Heart left ventricle (tissue), 16 donors: ENCODE results near the gene NUDT16. TPM values are rescaled to one million over a fixed set of nuclear protein-coding genes. Genes with fewer than 3 reads are reported as not detected.

ENCODE experiments used
- ATAC-seq, 4 donors: fragments of 200-7000 bp; cut with Tn5 transposase; one replicate each; pipeline ENCODE4 v1.9.1; 2020 to 2022; ENCODE audit warnings: moderate library complexity in 4 of 4, mild to moderate bottlenecking in 3 of 4, moderate number of reproducible peaks in 1 of 4
- DNase-seq, 5 donors: peaks; one replicate each; pipeline ENCODE4 v3.0.0-alpha.2; 2020
- H3K27ac ChIP-seq, 12 donors: fragments of 200-600 bp; sonication (generic) in 4 of 12; one replicate each; pipeline versions ENCODE4 v1.5.0 to v1.8.0; 2016 to 2022; ENCODE audit warnings: mild to moderate bottlenecking in 2 of 12
- H3K27me3 ChIP-seq, 9 donors: fragments of 200-600 bp; sonication (generic) in 2 of 9; one replicate each; pipeline versions ENCODE4 v1.5.1 to v1.8.0; 2016 to 2022; ENCODE audit warnings: mild to moderate bottlenecking in 3 of 9
- H3K36me3 ChIP-seq, 9 donors: fragments of 200-600 bp; sonication (generic) in 2 of 9; one replicate each; pipeline versions ENCODE4 v1.5.0 to v1.8.0; 2018 to 2022; ENCODE audit warnings: mild to moderate bottlenecking in 2 of 9
- H3K4me1 ChIP-seq, 12 donors: fragments of 200-600 bp; sonication (generic) in 4 of 12; one replicate each; pipeline versions ENCODE4 v1.5.0 to v1.8.0; 2016 to 2022; ENCODE audit warnings: mild to moderate bottlenecking in 3 of 12
- H3K4me3 ChIP-seq, 12 donors: fragments of 200-600 bp; sonication (generic) in 4 of 12; one replicate each; pipeline versions ENCODE4 v1.5.0 to v1.8.0; 2017 to 2022; ENCODE audit warnings: mild to moderate bottlenecking in 9 of 12, moderate library complexity in 4 of 12
- H3K9me3 ChIP-seq, 12 donors: fragments of 200-600 bp; sonication (generic) in 4 of 12; one replicate each; pipeline versions ENCODE4 v1.5.0 to v1.8.0; 2016 to 2022; ENCODE audit warnings: mild to moderate bottlenecking in 1 of 12
- POLR2A ChIP-seq, 2 donors: fragments of 450-650 bp; IDR thresholded peaks; one replicate each; pipeline ENCODE4 v1.6.1; 2017; ENCODE audit warnings: antibody characterized with exemption in 2 of 2, mild to moderate bottlenecking in 2 of 2, moderate library complexity in 2 of 2
- WGBS, 4 donors: extraction: QIAGEN DNeasy Blood & Tissue Kit in 2 of 4; methylation state at CpG; one replicate each; pipeline versions ENCODE4 v1.1.5 to v1.1.7; 2013 to 2018; 5-methylcytosine and 5-hydroxymethylcytosine counted together
- intact Hi-C, 10 donors: fragments of 100-400 bp; cut with DNase I; formaldehyde crosslinking; loops; one replicate each; pipeline versions ENCODE4 v1.11.1 to v1.14.2; 2022
- long read RNA-seq, 3 donors: library from polyadenylated mRNA; unstranded; transcript quantifications; one replicate each; pipeline ENCODE4 v2.0.0, GENCODE V29; 2020 to 2021
- polyA plus RNA-seq, 2 donors: library from polyadenylated mRNA; stranded (reverse); fragments of 200-250 nt; gene quantifications; one replicate each; pipeline ENCODE4 v1.2.3, GENCODE V29; 2013
- total RNA-seq, 9 donors: library from RNA; depleted of rRNA in 2 of 9; stranded (reverse); fragments of >200 nt in 2 of 9; fragmentation: NEBNext Ultra II Directional in 3 of 9; extraction: Animal tissue kit (Norgen Biotek cat#: 25700) in 3 of 9; gene quantifications; one replicate each; pipeline versions ENCODE4 v1.1.0 to v1.2.4, GENCODE V29; 2016 to 2023
- TF ChIP-seq, protein P1 (sequence below), 12 donors: fragments of 200-600 bp; sonication (generic) in 4 of 12; IDR thresholded peaks; one replicate each; pipeline versions ENCODE4 v1.5.0 to v1.8.0; 2018 to 2022; ENCODE audit warnings: antibody characterized with exemption in 12 of 12, mild to moderate bottlenecking in 5 of 12
- donor health status: ischemic (EF 13 %, LVEDD 7.1; RV severe dilation, severe dysfunction).
- donor health status: healthy with polysubstance abuse.
- donor health status: DM: no; HTN: yes; CAD: no.
- donor health status: DM: no; HTN: no; CAD: no.
- donor health status: ischemic (EF 25% LVEDD 6.9; RV normal size, moderate dysfunction).
- donor health status: ischemic (EF 25% LVEDD 5.7; RV mildly dilated, moderate dysfunction).
- donor health status: healthy.
- donor health status: DM: yes; HTN: yes; CAD: no.
- donor health status: ischemic (EF 35%, LVEDD 5.7; RV mildly dilated, moderate dysfunction).
- donor health status: nonischemic (EF 11% LVEDD 7.7; RV severe dilation, severe dysfunction).
- donor health status: DM: yes; HTN: yes; CAD: no.
- donor health status: PGD.
- donor health status: ischemic (EF 29% LVEDD 5.4; RV normal size, mild dysfunction).
- donor health status: nonischemic (EF 23%, LVEDD 6.1; RV moderate dilation, normal function).

The NUDT16 gene
- 10 to 100 TPM; 27.6 to 49.6 (median 33.9) TPM for total RNA-seq
- polyA plus RNA-seq, result 10 to 100 TPM; 32.9 to 68.2 TPM
- long read RNA-seq, donor 1, full-length matches to known transcripts, result 25 of 43 reads
- long read RNA-seq, donor 1, partial matches to known transcripts, result 5 of 43 reads
- long read RNA-seq, donor 1, other reads (novel, unspliced or antisense), result 13 of 43 reads
- long read RNA-seq, donor 2, full-length matches to known transcripts, result 28 of 42 reads
- long read RNA-seq, donor 2, partial matches to known transcripts, result 6 of 42 reads
- long read RNA-seq, donor 2, other reads (novel, unspliced or antisense), result 8 of 42 reads
- long read RNA-seq, donor 3, full-length matches to known transcripts, result 18 of 35 reads
- long read RNA-seq, donor 3, partial matches to known transcripts, result 6 of 35 reads
- long read RNA-seq, donor 3, other reads (novel, unspliced or antisense), result 11 of 35 reads

GRCh38 chr3:131381445-131382291, at the start of gene NUDT16:
NUDT16 (plus strand) TSS chr3:131381774; CDS start chr3:131381805, 31 bp downstream.
- H3K4me1 ChIP-seq, result peaks cover 4 to 61% (median 34%) of the 10 kb centered on the region in 12 donors
- DNase-seq, result peak; percentile 100
- 0 to 1% (median 0%) methylated on average over 32 to 73 of the region's 73 CpGs for WGBS, 4 donors
- TF ChIP-seq, protein P1, sequence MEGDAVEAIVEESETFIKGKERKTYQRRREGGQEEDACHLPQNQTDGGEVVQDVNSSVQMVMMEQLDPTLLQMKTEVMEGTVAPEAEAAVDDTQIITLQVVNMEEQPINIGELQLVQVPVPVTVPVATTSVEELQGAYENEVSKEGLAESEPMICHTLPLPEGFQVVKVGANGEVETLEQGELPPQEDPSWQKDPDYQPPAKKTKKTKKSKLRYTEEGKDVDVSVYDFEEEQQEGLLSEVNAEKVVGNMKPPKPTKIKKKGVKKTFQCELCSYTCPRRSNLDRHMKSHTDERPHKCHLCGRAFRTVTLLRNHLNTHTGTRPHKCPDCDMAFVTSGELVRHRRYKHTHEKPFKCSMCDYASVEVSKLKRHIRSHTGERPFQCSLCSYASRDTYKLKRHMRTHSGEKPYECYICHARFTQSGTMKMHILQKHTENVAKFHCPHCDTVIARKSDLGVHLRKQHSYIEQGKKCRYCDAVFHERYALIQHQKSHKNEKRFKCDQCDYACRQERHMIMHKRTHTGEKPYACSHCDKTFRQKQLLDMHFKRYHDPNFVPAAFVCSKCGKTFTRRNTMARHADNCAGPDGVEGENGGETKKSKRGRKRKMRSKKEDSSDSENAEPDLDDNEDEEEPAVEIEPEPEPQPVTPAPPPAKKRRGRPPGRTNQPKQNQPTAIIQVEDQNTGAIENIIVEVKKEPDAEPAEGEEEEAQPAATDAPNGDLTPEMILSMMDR (IDR thresholded peaks at IDR 0.05), result peak in 4 of 12 donors; percentile 8 to 25 (median 18)
- TF ChIP-seq POLR2A (IDR thresholded peaks at IDR 0.05), result peak; percentile 83 to 97
- H3K27me3 ChIP-seq, result no peaks in the 10 kb centered on the region
- H3K4me3 ChIP-seq, result peak within 1 kb of the TSS; percentile 68 to 96 (median 86)
- H3K9me3 ChIP-seq, result no peaks in the 10 kb centered on the region
- ATAC-seq, result peak; percentile 98 to 99 (median 99)
- intact Hi-C loops, result loop anchor here in 5 of 10 donors (1.0 to 10.0 kb wide), 8 partner anchors 32 to 357 kb away; partner anchors contain the start of genes MRPL3 (in 5 of the 5), ASTE1 (in 2 of the 5) and NEK11 (in 2 of the 5)
- H3K27ac ChIP-seq, result peak within 1 kb of the TSS; percentile 63 to 94 (median 92)
- H3K36me3 ChIP-seq, result peaks cover 0 to 24% (median 13%) of the 10 kb centered on the region in 9 donors

GRCh38 chr3:131338948-131339640, 42.5 kb upstream of the NUDT16 start:
- Histone ChIP-seq H3K4me3 (no peak overlapping the region), H3K27me3 (no peaks in the 10 kb centered on the region), H3K9me3 (peaks cover 0 to 15% (median 0%) of the 10 kb centered on the region in 12 donors), H3K36me3 (no peaks in the 10 kb centered on the region), H3K27ac (peak overlapping the region in 1 of 12 donors; percentile 25), H3K4me1 (peaks cover 0 to 20% (median 0%) of the 10 kb centered on the region in 12 donors)
- intact Hi-C loops, result no loop called here
- 52 to 66% (median 64%) methylated on average over 3 of the region's 3 CpGs for WGBS, 4 donors
- DNase-seq (no peak), ATAC-seq (no peak)
- no peak for TF ChIP-seq POLR2A (IDR thresholded peaks at IDR 0.05)
- TF ChIP-seq, protein P1 (IDR thresholded peaks at IDR 0.05), result no peak

DNA sequence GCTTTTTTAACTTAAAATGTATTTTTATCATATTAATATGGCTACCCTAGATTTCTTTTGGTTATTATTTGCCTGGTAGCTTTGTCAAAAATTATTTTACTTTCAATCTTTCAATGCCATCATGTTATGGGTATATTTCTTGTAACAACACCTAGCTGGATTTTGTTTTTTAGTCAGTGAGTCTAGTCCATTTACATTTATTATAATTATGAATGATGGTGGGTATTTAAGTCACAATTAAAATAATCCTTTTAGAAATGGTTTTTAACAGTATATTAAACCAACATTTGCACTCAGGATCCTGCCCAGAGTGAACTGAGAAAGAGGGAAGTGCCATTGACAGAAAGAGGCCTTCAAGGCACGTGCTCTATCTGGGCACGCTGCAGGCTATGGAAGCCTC, 39.8 kb upstream of the NUDT16 start:
- H3K4me1 ChIP-seq, result peaks cover 0 to 20% (median 0%) of the 10 kb centered on the region in 12 donors
- H3K27ac ChIP-seq, result no peak overlapping the region
- DNase-seq, result no peak
- peaks cover 0 to 17% (median 0%) of the 10 kb centered on the region in 12 donors for H3K9me3 ChIP-seq
- intact Hi-C loops, result no loop called here
- ATAC-seq, result no peak
- H3K4me3 ChIP-seq, result no peak overlapping the region
- 91 to 100% (median 95%) methylated on average over 2 of the region's 2 CpGs for WGBS, 4 donors
- no peaks in the 10 kb centered on the region for H3K36me3 ChIP-seq
- no peaks in the 10 kb centered on the region for H3K27me3 ChIP-seq
- TF ChIP-seq POLR2A (IDR thresholded peaks at IDR 0.05), result no peak
- TF ChIP-seq, protein P1 (IDR thresholded peaks at IDR 0.05), result no peak
